ENCODE measurements around the gene EFCAB8.

The EFCAB8 gene

GRCh38 chr20:32980990-32981389, 122.3 kb downstream of the EFCAB8 start:
- no peak for DNase-seq (ENCODE audit: low read depth)
- TF ChIP-seq, protein P1, sequence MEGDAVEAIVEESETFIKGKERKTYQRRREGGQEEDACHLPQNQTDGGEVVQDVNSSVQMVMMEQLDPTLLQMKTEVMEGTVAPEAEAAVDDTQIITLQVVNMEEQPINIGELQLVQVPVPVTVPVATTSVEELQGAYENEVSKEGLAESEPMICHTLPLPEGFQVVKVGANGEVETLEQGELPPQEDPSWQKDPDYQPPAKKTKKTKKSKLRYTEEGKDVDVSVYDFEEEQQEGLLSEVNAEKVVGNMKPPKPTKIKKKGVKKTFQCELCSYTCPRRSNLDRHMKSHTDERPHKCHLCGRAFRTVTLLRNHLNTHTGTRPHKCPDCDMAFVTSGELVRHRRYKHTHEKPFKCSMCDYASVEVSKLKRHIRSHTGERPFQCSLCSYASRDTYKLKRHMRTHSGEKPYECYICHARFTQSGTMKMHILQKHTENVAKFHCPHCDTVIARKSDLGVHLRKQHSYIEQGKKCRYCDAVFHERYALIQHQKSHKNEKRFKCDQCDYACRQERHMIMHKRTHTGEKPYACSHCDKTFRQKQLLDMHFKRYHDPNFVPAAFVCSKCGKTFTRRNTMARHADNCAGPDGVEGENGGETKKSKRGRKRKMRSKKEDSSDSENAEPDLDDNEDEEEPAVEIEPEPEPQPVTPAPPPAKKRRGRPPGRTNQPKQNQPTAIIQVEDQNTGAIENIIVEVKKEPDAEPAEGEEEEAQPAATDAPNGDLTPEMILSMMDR (IDR thresholded peaks at IDR 0.05; ENCODE audit: low read length, missing control alignments), result no peak
- no peak overlapping the region for H3K4me3 ChIP-seq (replicated peaks; ENCODE audit: low read depth, low read length)

DNA sequence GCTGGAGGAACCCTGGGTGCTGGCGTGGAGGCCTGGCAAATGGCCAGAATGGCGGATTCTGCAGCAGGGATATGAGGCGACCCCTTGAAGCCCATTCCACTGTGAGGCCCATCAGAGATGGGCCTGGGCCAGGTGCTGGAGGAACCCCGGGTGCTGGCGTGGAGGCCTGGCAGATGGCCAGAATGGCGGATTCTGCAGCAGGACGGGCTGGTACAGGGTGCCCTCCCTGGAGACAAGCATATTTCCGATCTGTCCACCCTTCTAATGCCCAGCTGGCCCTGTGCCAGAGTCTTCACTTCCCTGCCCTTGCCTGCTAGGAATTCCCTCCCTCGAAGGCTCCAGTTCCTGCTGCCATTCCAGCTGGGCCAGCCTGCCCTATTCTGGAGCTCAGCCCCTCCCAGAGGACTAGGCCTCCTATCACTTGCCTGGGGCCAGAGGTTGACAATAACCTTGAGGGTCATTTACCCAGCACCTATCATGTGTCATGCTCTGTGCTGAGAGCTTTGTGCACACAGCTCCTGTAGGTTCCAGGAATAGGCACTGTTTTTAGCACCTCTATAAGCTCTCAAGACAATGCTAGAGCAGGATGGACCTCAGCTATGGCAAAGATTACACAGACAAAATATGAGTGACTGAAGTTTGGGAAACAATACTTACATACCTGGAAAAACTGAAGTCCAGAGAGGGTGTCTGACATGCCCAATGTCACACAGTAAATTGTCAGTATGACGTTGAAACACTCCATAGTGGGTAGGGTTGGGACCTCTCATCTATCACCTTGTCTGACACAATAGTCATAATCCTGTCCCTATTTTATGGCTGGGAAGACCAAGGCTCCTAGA, 124.1 kb downstream of the EFCAB8 start:
- DNase-seq (ENCODE audit: low read depth), result no peak
- H3K4me3 ChIP-seq (replicated peaks; ENCODE audit: low read depth, low read length), result no peak overlapping the region

DNA sequence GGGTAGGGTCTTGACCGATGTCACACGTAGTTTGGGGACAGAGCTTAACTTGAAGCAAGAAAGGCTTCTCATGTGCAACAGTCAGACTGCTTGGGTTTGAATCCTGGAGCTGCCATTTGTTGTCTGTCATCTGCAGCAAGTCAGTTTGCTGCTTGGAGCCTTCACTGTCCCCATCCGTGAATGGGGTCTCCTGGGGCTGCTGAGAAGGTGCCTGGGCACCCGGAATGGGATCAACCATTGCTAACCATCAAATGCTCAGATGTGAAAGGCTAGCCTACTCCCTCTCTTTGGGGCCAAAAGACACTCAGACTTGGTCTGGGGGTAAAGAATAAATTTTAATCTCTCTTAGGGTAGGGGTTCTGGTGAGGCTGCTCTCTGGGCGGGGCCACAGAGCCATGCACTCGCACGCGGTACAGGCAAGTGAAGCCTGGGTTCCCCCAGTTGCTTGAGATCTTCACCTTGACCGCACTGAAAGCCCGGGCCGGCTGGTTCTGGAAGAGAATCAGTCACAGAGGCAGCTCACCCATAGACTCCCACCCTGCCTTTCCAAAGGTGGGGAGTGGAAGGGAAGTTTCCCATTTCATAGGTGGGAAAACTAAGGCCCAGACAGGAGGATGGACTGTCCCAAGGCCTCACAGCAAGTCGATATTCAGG, 124.9 kb downstream of the EFCAB8 start:
- H3K4me3 ChIP-seq (replicated peaks; ENCODE audit: low read depth, low read length), result no peak overlapping the region
- DNase-seq (ENCODE audit: low read depth), result no peak
- TF ChIP-seq, protein P1 (IDR thresholded peaks at IDR 0.05; ENCODE audit: low read length, missing control alignments), result no peak

More for the DNA sequence above, 124.1 kb downstream of the EFCAB8 start:
- TF ChIP-seq, protein P1 (IDR thresholded peaks at IDR 0.05; ENCODE audit: low read length, missing control alignments), result no peak

GRCh38 chr20:32984196-32984595, 125.5 kb downstream of the EFCAB8 start:
- no peak overlapping the region for H3K4me3 ChIP-seq (replicated peaks; ENCODE audit: low read depth, low read length)
- no peak for DNase-seq (ENCODE audit: low read depth)
- TF ChIP-seq, protein P1 (IDR thresholded peaks at IDR 0.05; ENCODE audit: low read length, missing control alignments), result no peak

DNA sequence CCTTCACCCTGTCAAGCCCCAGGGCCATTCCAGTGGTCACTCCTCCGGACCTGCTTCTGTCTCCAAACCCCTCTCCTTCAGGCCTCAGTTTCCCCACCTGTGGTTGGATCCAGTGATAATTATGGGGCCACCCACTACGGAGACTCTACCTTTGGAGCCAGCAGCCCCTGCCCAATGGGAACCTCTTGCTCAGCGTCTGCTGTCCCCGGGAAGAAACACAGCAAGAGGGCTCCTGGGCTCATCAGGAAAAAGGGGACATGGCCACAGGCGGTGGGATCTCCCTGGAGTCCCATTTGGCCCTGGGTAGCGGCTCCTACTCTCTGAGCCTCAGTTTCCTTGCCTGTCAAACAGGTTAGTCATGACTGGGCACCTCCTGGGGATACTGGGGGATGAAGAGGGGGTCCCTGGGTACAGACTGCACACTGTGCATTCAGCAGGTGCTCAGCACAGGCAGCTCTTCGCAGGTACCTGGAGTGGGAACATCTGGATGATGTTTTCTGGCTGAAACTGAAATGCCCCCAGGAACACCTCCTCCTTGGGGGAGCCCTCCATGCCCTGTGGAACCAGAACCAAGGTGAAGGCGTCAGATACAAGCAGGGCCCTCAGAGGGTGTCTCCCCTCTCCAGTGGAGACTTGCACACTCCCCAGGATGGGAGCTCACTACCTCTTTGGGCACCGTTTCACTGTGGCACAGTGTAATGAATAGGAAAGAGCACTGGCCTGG, 126.1 kb downstream of the EFCAB8 start:
- TF ChIP-seq, protein P1 (IDR thresholded peaks at IDR 0.05; ENCODE audit: low read length, missing control alignments), result no peak
- no peak for DNase-seq (ENCODE audit: low read depth)
- H3K4me3 ChIP-seq (replicated peaks; ENCODE audit: low read depth, low read length), result no peak overlapping the region

- H3K4me3 ChIP-seq (replicated peaks; ENCODE audit: low read depth, low read length), result no peak overlapping the region
- no peak for DNase-seq (ENCODE audit: low read depth)
- TF ChIP-seq, protein P1 (IDR thresholded peaks at IDR 0.05; ENCODE audit: low read length, missing control alignments), result no peak
These were observed 126.9 kb downstream of the EFCAB8 start for GRCh38 chr20:32985596-32985995.

All from fibroblast of pulmonary artery (primary cell).